K562 (cell line): ENCODE results near the gene GATM. TPM values are rescaled to one million over a fixed set of nuclear protein-coding genes. Genes with fewer than 3 reads are reported as not detected.

Experiments used
- BCOR ChIP-seq: fragments of 450-650 bp; IDR thresholded peaks from 2 replicates; pipeline ENCODE4 v1.6.1; 2016
- CEBPG ChIP-seq, 3 experiments: fragments of 200-800 bp in 1 of 3; sonication (Bioruptor generic) in 1 of 3; sonication (generic) in 1 of 3; formaldehyde crosslinking in 1 of 3; IDR thresholded peaks in 2 of 3; conservative IDR thresholded peaks in 1 of 3; 2 replicates each; pipeline versions ENCODE4 v1.6.1 to v1.8.0; 2016 to 2022; ENCODE audit warnings: missing compliant biosample characterization in 2 of 3, missing genetic modification characterization in 2 of 3, mild to moderate bottlenecking in 1 of 3, missing genetic modification reagents in 1 of 3
- DDX20 ChIP-seq: fragments of 450-650 bp; IDR thresholded peaks from 2 replicates; pipeline ENCODE4 v1.6.1; 2016; ENCODE audit warnings: missing genetic modification characterization, low read depth, mild to moderate bottlenecking, missing compliant biosample characterization, moderate library complexity
- E2F1 ChIP-seq: sonication (generic); formaldehyde crosslinking; IDR thresholded peaks from 2 replicates; pipeline ENCODE4 v1.8.1; 2023; ENCODE audit warnings: mild to moderate bottlenecking, missing genetic modification reagents, moderate library complexity
- E4F1 ChIP-seq: fragments of 250-450 bp; sonication (Bioruptor Pico); IDR thresholded peaks from 2 replicates; pipeline ENCODE4 v1.5.0; 2021; ENCODE audit warnings: mild to moderate bottlenecking, borderline replicate concordance
- HDAC1 ChIP-seq, 2 experiments: fragments of 450-650 bp; IDR thresholded peaks; 2 replicates each; pipeline ENCODE4 v1.6.1; 2016 to 2017; ENCODE audit warnings: inconsistent platforms in 1 of 2, mild to moderate bottlenecking in 1 of 2, moderate library complexity in 1 of 2
- HDAC3 ChIP-seq: fragments of 450-650 bp; IDR thresholded peaks from 2 replicates; pipeline ENCODE4 v1.6.1; 2018; ENCODE audit warnings: borderline replicate concordance, mild to moderate bottlenecking, moderate library complexity; ENCODE audit not compliant: partially characterized antibody
- HES1 ChIP-seq: fragments of 450-650 bp; IDR thresholded peaks from 2 replicates; pipeline ENCODE4 v1.6.1; 2016; ENCODE audit warnings: low read depth, mild to moderate bottlenecking, moderate library complexity
- KLF10 ChIP-seq: fragments of 250-450 bp; sonication (Bioruptor Pico); IDR thresholded peaks from 2 replicates; pipeline ENCODE4 v1.6.1; 2021; ENCODE audit warnings: matching md5 sums
- MBD2 ChIP-seq: sonication (generic); IDR thresholded peaks from 2 replicates; pipeline ENCODE4 v1.6.1; 2016; ENCODE audit warnings: low read depth, borderline replicate concordance
- MLLT1 ChIP-seq, 2 experiments: fragments of 450-650 bp; IDR thresholded peaks; 2 replicates each; pipeline ENCODE4 v1.6.1; 2016
- NCOA2 ChIP-seq, 2 experiments: fragments of 450-650 bp; IDR thresholded peaks; 2 replicates each; pipeline ENCODE4 v1.6.1; 2018; ENCODE audit warnings: mild to moderate bottlenecking in 2 of 2, moderate library complexity in 1 of 2; ENCODE audit not compliant: partially characterized antibody in 2 of 2
- NCOR1 ChIP-seq: fragments of 450-650 bp; IDR thresholded peaks from 2 replicates; pipeline ENCODE4 v1.6.1; 2016; ENCODE audit warnings: mild to moderate bottlenecking, moderate library complexity
- SIN3A ChIP-seq, 2 experiments: fragments of 150-350 bp in 1 of 2; IDR thresholded peaks; 2 replicates each; pipeline ENCODE4 v1.6.1; 2011 to 2016; ENCODE audit warnings: borderline replicate concordance in 2 of 2, low read depth in 2 of 2, low read length in 2 of 2, mild to moderate bottlenecking in 2 of 2, moderate library complexity in 2 of 2; ENCODE audit not compliant: control insufficient read depth in 1 of 2
- SMAD2 ChIP-seq: fragments of 150-350 bp; IDR thresholded peaks from 2 replicates; pipeline ENCODE4 v1.6.1; 2014; ENCODE audit warnings: low read depth, mild to moderate bottlenecking, low read length
- TEAD4 ChIP-seq, 2 experiments: sonication (generic) in 1 of 2; formaldehyde crosslinking in 1 of 2; IDR thresholded peaks; 2 replicates each; pipeline versions ENCODE4 v1.6.1 to v1.8.0; 2012 to 2022; ENCODE audit warnings: borderline replicate concordance in 1 of 2, inconsistent platforms in 1 of 2, low read length in 1 of 2, mild to moderate bottlenecking in 1 of 2, missing genetic modification reagents in 1 of 2
- ZFP1 ChIP-seq: fragments of 450-650 bp; formaldehyde crosslinking; IDR thresholded peaks from 2 replicates; pipeline ENCODE4 v1.4.0; 2020; ENCODE audit warnings: mild to moderate bottlenecking, mixed read lengths
- ZNF311 ChIP-seq: fragments of 250-450 bp; sonication (Bioruptor Pico); IDR thresholded peaks from 2 replicates; pipeline ENCODE4 v1.4.0; 2020; ENCODE audit warnings: mild to moderate bottlenecking, moderate library complexity
- ZNF324 ChIP-seq: fragments of 250-450 bp; sonication (Bioruptor Pico); IDR thresholded peaks from 2 replicates; pipeline ENCODE4 v1.4.0; 2020; ENCODE audit warnings: mild to moderate bottlenecking
- ZNF57 ChIP-seq: fragments of 450-650 bp; formaldehyde crosslinking; IDR thresholded peaks from 2 replicates; pipeline ENCODE4 v1.4.0; 2020; ENCODE audit warnings: mild to moderate bottlenecking, moderate library complexity
- ZNF668 ChIP-seq: fragments of 250-450 bp; sonication (Bioruptor Pico); IDR thresholded peaks from 2 replicates; pipeline ENCODE4 v1.8.0; 2022; ENCODE audit warnings: mild to moderate bottlenecking, inconsistent platforms
- ZNF778 ChIP-seq: fragments of 450-650 bp; formaldehyde crosslinking; IDR thresholded peaks from 2 replicates; pipeline ENCODE4 v1.4.0; 2020; ENCODE audit warnings: mild to moderate bottlenecking, moderate library complexity
- polyA plus RNA-seq, 8 experiments: library from polyadenylated mRNA; depleted of rRNA in 4 of 8; stranded (reverse) in 5 of 8; unstranded in 3 of 8; fragments of >200 nt; fragmentation: Nextera tagmentation in 2 of 8; fragmentation: Illumina TruSeq in 1 of 8; extraction: Ambion mirVana in 2 of 8; extraction: Trizol in 1 of 8; gene quantifications; 2 replicates each; pipeline versions ENCODE4 v1.2.1 to v1.2.3, GENCODE V29; 2011 to 2014; ENCODE audit warnings: inconsistent platforms in 1 of 8, missing spikeins in 1 of 8
- total RNA-seq, 7 experiments: library from RNA; depleted of rRNA in 6 of 7; stranded (reverse); fragments of >200 nt in 6 of 7; fragmentation: Illumina TruSeq in 2 of 7; extraction: Trizol in 2 of 7; gene quantifications; 2 replicates each; pipeline versions ENCODE4 v1.2.1 to v1.2.3, GENCODE V29; 2011 to 2021; ENCODE audit warnings: low replicate concordance in 1 of 7

Gene GATM
- total and polyA plus RNA-seq, 9 of the 15 experiments (the other 6 are each of a cell fraction or from before 2014, with no cell fraction given), result 0.11 to 1.1 (median 0.65) TPM

- TF ChIP-seq SMAD2 (no peak), ZNF668 (CRISPR knock-in tag) (no peak), HDAC1 (IDR thresholded peaks at IDR 0.05) (peak; percentile 42 to 99; a peak in 3 of 4 replicates), NCOR1 (peak; percentile 92), E4F1 (CRISPR knock-in tag) (peak; percentile 79; the same call in 1 of the 2 replicates), KLF10 (CRISPR knock-in tag) (no peak), ZNF778 (no peak), ZNF324 (no peak), ZNF57 (CRISPR knock-in tag) (no peak), HDAC3 (peak; percentile 85), E2F1 (CRISPR knock-in tag) (no peak), CEBPG (CRISPR knock-in tag; IDR thresholded peaks at IDR 0.05) (no peak), CEBPG (tag; conservative IDR thresholded peaks at IDR 0.05 in 1 of 2, IDR thresholded peaks at IDR 0.05 in 1 of 2) (peak; percentile 11 to 76; a peak in 2 of 4 replicates), MBD2 (peak; percentile 41; the same call in 1 of the 2 replicates), HES1 (peak; percentile 60; the same call in 1 of the 2 replicates), MLLT1 (IDR thresholded peaks at IDR 0.05) (0 out of 4 replicates have a peak, but pooled peaks of 1 of the 2 experiments have one; percentile 46), TEAD4 (IDR thresholded peaks at IDR 0.05; ENCODE audit: low read length) (peak; percentile 97), TEAD4 (CRISPR knock-in tag; IDR thresholded peaks at IDR 0.05; ENCODE audit: borderline replicate concordance) (no peak), ZNF311 (CRISPR knock-in tag) (no peak), SIN3A (IDR thresholded peaks at IDR 0.05; ENCODE audit: borderline replicate concordance in 2 of 2, control insufficient read depth in 1 of 2, low read depth in 2 of 2, low read length in 2 of 2) (no peak), DDX20 (no peak), NCOA2 (IDR thresholded peaks at IDR 0.05; ENCODE audit: partially characterized antibody in 2 of 2) (peak; percentile 45 to 50), ZFP1 (CRISPR knock-in tag) (no peak), BCOR (peak; percentile 74)
Measured at GRCh38 chr15:45417303-45417950, 39.1 kb upstream of the GATM start (continued).
